ENCODE data around the gene HDDC2.

HDDC2 gene

GRCh38 chr6:125270380-125270779 lies 31.4 kb downstream of the HDDC2 start:
- H3K27ac ChIP-seq: no peak overlapping the region
- H3K9me3 ChIP-seq: no peaks in the 10 kb centered on the region
- no peak for DNase-seq
- no peaks in the 10 kb centered on the region for H3K4me1 ChIP-seq
- no peaks in the 10 kb centered on the region for H3K27me3 ChIP-seq
- intact Hi-C loops (cut with DNase I; ENCODE audit: low total_unique reads): loop anchor here (5.0 kb wide), 1 partner anchor 1198 kb away; no protein-coding TSS in a partner anchor
- peaks cover 10 to 38% (median 17%) of the 10 kb centered on the region in 3 donors for H3K36me3 ChIP-seq
- no peak overlapping the region for H3K4me3 ChIP-seq
- no peak for TF ChIP-seq CTCF (IDR thresholded peaks at IDR 0.05)

- Histone ChIP-seq H3K9me3 (no peaks in the 10 kb centered on the region), H3K4me3 (no peak overlapping the region), H3K36me3 (peaks cover 10 to 33% (median 17%) of the 10 kb centered on the region in 3 donors), H3K27me3 (no peaks in the 10 kb centered on the region), H3K27ac (no peak overlapping the region), H3K4me1 (no peaks in the 10 kb centered on the region)
- intact Hi-C loops (cut with DNase I; ENCODE audit: low total_unique reads): no loop called here
- DNase-seq: no peak
- TF ChIP-seq CTCF (IDR thresholded peaks at IDR 0.05): no peak
Measured at GRCh38 chr6:125269328-125269985, 32.3 kb downstream of the HDDC2 start.

- Histone ChIP-seq H3K4me3 (no peak overlapping the region), H3K9me3 (no peaks in the 10 kb centered on the region), H3K4me1 (no peaks in the 10 kb centered on the region), H3K36me3 (peaks cover 10 to 31% (median 17%) of the 10 kb centered on the region in 3 donors), H3K27ac (no peak overlapping the region), H3K27me3 (no peaks in the 10 kb centered on the region)
- no peak for TF ChIP-seq CTCF (IDR thresholded peaks at IDR 0.05)
- no peak for DNase-seq
- intact Hi-C loops (cut with DNase I; ENCODE audit: low total_unique reads): no loop called here
Measured at GRCh38 chr6:125268765-125269164, 33.0 kb downstream of the HDDC2 start.

GRCh38 chr6:125267806-125268523 lies 33.8 kb downstream of the HDDC2 start:
- no peak for TF ChIP-seq CTCF (IDR thresholded peaks at IDR 0.05)
- intact Hi-C loops (cut with DNase I; ENCODE audit: low total_unique reads): no loop called here
- Histone ChIP-seq H3K27me3 (no peaks in the 10 kb centered on the region), H3K9me3 (no peaks in the 10 kb centered on the region), H3K27ac (no peak overlapping the region), H3K36me3 (peaks cover 10 to 23% (median 11%) of the 10 kb centered on the region in 3 donors), H3K4me1 (peaks cover 0 to 7% (median 0%) of the 10 kb centered on the region in 4 donors), H3K4me3 (no peak overlapping the region)
- no peak for DNase-seq

GRCh38 chr6:125264476-125264875 lies 37.3 kb downstream of the HDDC2 start:
- H3K9me3 ChIP-seq: no peaks in the 10 kb centered on the region
- no peak for TF ChIP-seq CTCF (IDR thresholded peaks at IDR 0.05)
- intact Hi-C loops (cut with DNase I; ENCODE audit: low total_unique reads): no loop called here
- no peaks in the 10 kb centered on the region for H3K36me3 ChIP-seq
- H3K4me3 ChIP-seq: no peak overlapping the region
- peak overlapping the region; percentile 28 to 29 for H3K27ac ChIP-seq
- no peaks in the 10 kb centered on the region for H3K27me3 ChIP-seq
- peaks cover 0 to 27% (median 8%) of the 10 kb centered on the region in 4 donors for H3K4me1 ChIP-seq
- no peak for DNase-seq
